Parathyroid adenoma (tissue), 2 donors: ENCODE measurements around the gene SOX9.

ENCODE experiments used
- H2AFZ ChIP-seq: fragments of 300-600 bp; sonication (generic); one replicate; pipeline ENCODE4 v1.7.0; 2017; ENCODE audit warnings: antibody characterized with exemption, mild to moderate bottlenecking
- H3K27ac ChIP-seq: fragments of 300-600 bp; sonication (generic); one replicate; pipeline ENCODE4 v1.7.0; 2017
- H3K27me3 ChIP-seq: fragments of 300-600 bp; sonication (generic); one replicate; pipeline ENCODE4 v1.7.0; 2017; ENCODE audit warnings: low read length; ENCODE audit not compliant: control insufficient read depth, insufficient read depth
- H3K36me3 ChIP-seq: fragments of 300-600 bp; sonication (generic); one replicate; pipeline ENCODE4 v1.7.0; 2017; ENCODE audit warnings: low read length; ENCODE audit not compliant: control insufficient read depth, insufficient read depth
- H3K4me1 ChIP-seq: fragments of 300-600 bp; sonication (generic); one replicate; pipeline ENCODE4 v1.7.0; 2017; ENCODE audit warnings: control low read depth
- H3K4me2 ChIP-seq: fragments of 300-600 bp; sonication (generic); one replicate; pipeline ENCODE4 v1.7.0; 2017; ENCODE audit warnings: low read length
- H3K4me3 ChIP-seq: fragments of 300-600 bp; sonication (generic); one replicate; pipeline ENCODE4 v1.7.0; 2017; ENCODE audit warnings: low read depth, low read length
- H3K79me2 ChIP-seq: fragments of 300-600 bp; sonication (generic); one replicate; pipeline ENCODE4 v1.7.0; 2017; ENCODE audit warnings: control low read depth
- H3K9ac ChIP-seq: fragments of 300-600 bp; sonication (generic); one replicate; pipeline ENCODE4 v1.7.0; 2017; ENCODE audit warnings: mild to moderate bottlenecking
- H3K9me3 ChIP-seq: fragments of 300-600 bp; sonication (generic); one replicate; pipeline ENCODE4 v1.7.0; 2017; ENCODE audit warnings: low read length; ENCODE audit not compliant: control insufficient read depth
- CTCF ChIP-seq: fragments of 300-600 bp; sonication (generic); IDR thresholded peaks from one replicate; pipeline ENCODE4 v1.7.0; 2017; ENCODE audit warnings: antibody characterized with exemption, mild to moderate bottlenecking
- donor health status: primary hyperparathyroidism.

Gene SOX9

GRCh38 chr17:72144101-72144500 is 23.3 kb downstream of the SOX9 start:
- Histone ChIP-seq H2AFZ (no peak overlapping the region), H3K4me2 (no peak overlapping the region), H3K9me3 (no peaks in the 10 kb centered on the region), H3K36me3 (no peaks in the 10 kb centered on the region), H3K79me2 (no peaks in the 10 kb centered on the region), H3K27me3 (no peaks in the 10 kb centered on the region), H3K4me1 (no peaks in the 10 kb centered on the region), H3K27ac (no peak overlapping the region), H3K9ac (no peak overlapping the region), H3K4me3 (no peak overlapping the region)
- no peak for TF ChIP-seq CTCF

- Histone ChIP-seq H3K9ac (no peak overlapping the region), H3K4me3 (no peak overlapping the region), H3K27me3 (no peaks in the 10 kb centered on the region), H3K4me2 (no peak overlapping the region), H2AFZ (no peak overlapping the region), H3K9me3 (no peaks in the 10 kb centered on the region), H3K4me1 (no peaks in the 10 kb centered on the region), H3K36me3 (no peaks in the 10 kb centered on the region), H3K27ac (no peak overlapping the region), H3K79me2 (no peaks in the 10 kb centered on the region)
- TF ChIP-seq CTCF = no peak
Measured at GRCh38 chr17:72145562-72145961, 24.7 kb downstream of the SOX9 start.

- Histone ChIP-seq H3K27ac (no peak overlapping the region), H3K27me3 (no peaks in the 10 kb centered on the region), H3K4me1 (no peaks in the 10 kb centered on the region), H3K79me2 (no peaks in the 10 kb centered on the region), H3K4me2 (no peak overlapping the region), H3K9ac (no peak overlapping the region), H3K4me3 (no peak overlapping the region), H3K9me3 (no peaks in the 10 kb centered on the region), H3K36me3 (no peaks in the 10 kb centered on the region), H2AFZ (no peak overlapping the region)
- TF ChIP-seq CTCF = no peak
Measured at GRCh38 chr17:72145962-72146361, 25.1 kb downstream of the SOX9 start.

- TF ChIP-seq CTCF = no peak
- no peaks in the 10 kb centered on the region for H3K9me3 ChIP-seq
- H3K36me3 ChIP-seq = no peaks in the 10 kb centered on the region
Measured at GRCh38 chr17:72146371-72146770, 25.6 kb downstream of the SOX9 start.

GRCh38 chr17:72150632-72151460 is 30.0 kb downstream of the SOX9 start:
- Histone ChIP-seq H3K9me3 (no peaks in the 10 kb centered on the region), H3K79me2 (no peaks in the 10 kb centered on the region), H3K4me1 (no peaks in the 10 kb centered on the region), H2AFZ (no peak overlapping the region), H3K9ac (no peak overlapping the region), H3K4me2 (no peak overlapping the region), H3K4me3 (no peak overlapping the region), H3K27ac (no peak overlapping the region), H3K27me3 (no peaks in the 10 kb centered on the region), H3K36me3 (no peaks in the 10 kb centered on the region)
- TF ChIP-seq CTCF = no peak

More at GRCh38 chr17:72146371-72146770, 25.6 kb downstream of the SOX9 start:
- Histone ChIP-seq H3K4me1 (no peaks in the 10 kb centered on the region), H3K4me3 (no peak overlapping the region), H3K27me3 (no peaks in the 10 kb centered on the region), H2AFZ (no peak overlapping the region), H3K9ac (no peak overlapping the region), H3K79me2 (no peaks in the 10 kb centered on the region), H3K4me2 (no peak overlapping the region), H3K27ac (no peak overlapping the region)
